H1 (cell line): Measurements from ENCODE around the gene TCF4. TPM values are rescaled to one million over a fixed set of nuclear protein-coding genes. Genes with fewer than 3 reads are reported as not detected.

Source experiments
- CTCF ChIA-PET: fragments of 300-600 bp; sonication (Branson Sonifier 250); formaldehyde crosslinking; loops from one replicate; lab custom pipeline; 2021; ENCODE audit not compliant: partially characterized antibody; lab: Charles Lee
- POLR2A ChIA-PET: fragments of 300-600 bp; sonication (Branson Sonifier 250); formaldehyde crosslinking; loops from one replicate; lab custom pipeline; 2021; ENCODE audit warnings: inconsistent platforms; ENCODE audit not compliant: partially characterized antibody; lab: Charles Lee
- DNase-seq, 2 experiments: peaks; one replicate each; pipeline versions ENCODE4 v3.0.0 to v3.0.0-alpha.2; 2010 to 2022; ENCODE audit warnings: low spot score in 2 of 2, low read depth in 1 of 2, mixed read lengths in 1 of 2
- FAIRE-seq: peaks from 2 replicates; lab custom pipeline; 2011; peaks lifted over from hg19 to GRCh38; lab: Jason Lieb, UNC
- H2AFZ ChIP-seq: 2 replicates; pipeline ENCODE4 v1.8.1; 2012; ENCODE audit warnings: low read length, inconsistent platforms
- H2AK5ac ChIP-seq: 2 replicates; pipeline ENCODE4 v1.6.1; 2013; ENCODE audit warnings: low read depth, low read length
- H2BK120ac ChIP-seq: replicated peaks from 2 replicates; pipeline ENCODE3; 2013; ENCODE audit warnings: low read depth, low read length, inconsistent platforms
- H2BK12ac ChIP-seq: 2 replicates; pipeline ENCODE4 v1.6.1; 2013; ENCODE audit warnings: low read depth, low read length
- H2BK15ac ChIP-seq: 2 replicates; pipeline ENCODE4 v1.6.1; 2013; ENCODE audit warnings: low read length
- H2BK20ac ChIP-seq: 2 replicates; pipeline ENCODE4 v1.6.1; 2013; ENCODE audit warnings: low read length
- H2BK5ac ChIP-seq: 2 replicates; pipeline ENCODE4 v1.6.1; 2013; ENCODE audit warnings: low read depth, low read length
- H3K14ac ChIP-seq: 2 replicates; pipeline ENCODE4 v1.6.1; 2013; ENCODE audit warnings: inconsistent platforms; ENCODE audit not compliant: insufficient read length
- H3K18ac ChIP-seq: 2 replicates; pipeline ENCODE4 v1.6.1; 2013; ENCODE audit warnings: low read length; ENCODE audit errors: extremely low read depth
- H3K23ac ChIP-seq: 2 replicates; pipeline ENCODE4 v1.6.1; 2013; ENCODE audit warnings: inconsistent platforms; ENCODE audit not compliant: insufficient read length
- H3K23me2 ChIP-seq: 2 replicates; pipeline ENCODE4 v1.6.1; 2013; ENCODE audit warnings: low read depth, low read length
- H3K27ac ChIP-seq: 2 replicates; pipeline ENCODE4 v1.6.1; 2011; ENCODE audit warnings: low read depth, low read length, inconsistent platforms
- H3K27me3 ChIP-seq, 4 experiments: replicated peaks in 1 of 4; 1 replicate in 1 of 4; 2 replicates in 3 of 4; pipeline versions ENCODE4 v1.6.1 to v1.8.1; 2011 to 2013; ENCODE audit warnings: low read length in 3 of 4, mild to moderate bottlenecking in 3 of 4, inconsistent platforms in 2 of 4, mixed read lengths in 2 of 4, moderate library complexity in 1 of 4; ENCODE audit not compliant: control insufficient read depth in 3 of 4, insufficient read depth in 3 of 4; ENCODE audit errors: extremely low read depth in 1 of 4
- H3K36me3 ChIP-seq, 4 experiments: 2 replicates each; pipeline versions ENCODE4 v1.6.1 to v1.8.1; 2011 to 2013; ENCODE audit warnings: mild to moderate bottlenecking in 4 of 4, low read length in 3 of 4, moderate library complexity in 2 of 4, control low read depth in 1 of 4, inconsistent platforms in 1 of 4; ENCODE audit not compliant: insufficient read depth in 4 of 4, control insufficient read depth in 2 of 4
- H3K4ac ChIP-seq: replicated peaks from 2 replicates; pipeline ENCODE3; 2013; ENCODE audit warnings: low read length, low read depth, mixed read lengths, inconsistent platforms; ENCODE audit not compliant: insufficient read length
- H3K4me1 ChIP-seq, 4 experiments: replicated peaks in 1 of 4; 1 replicate in 1 of 4; 2 replicates in 3 of 4; pipeline versions ENCODE4 v1.6.1 to v1.8.1; 2011 to 2013; ENCODE audit warnings: low read length in 3 of 4, inconsistent platforms in 2 of 4, mixed read lengths in 1 of 4; ENCODE audit not compliant: insufficient read depth in 4 of 4, control insufficient read depth in 3 of 4
- H3K4me2 ChIP-seq, 2 experiments: 2 replicates each; pipeline versions ENCODE4 v1.6.1 to v1.8.1; 2011 to 2013; ENCODE audit warnings: low read depth in 2 of 2, low read length in 2 of 2, control low read depth in 1 of 2, inconsistent platforms in 1 of 2, mild to moderate bottlenecking in 1 of 2; ENCODE audit not compliant: insufficient read depth in 1 of 2
- H3K4me3 ChIP-seq, 4 experiments: fragments of 200-600, 300-600 bp in 1 of 4; sonication (generic), shearing (Covaris generic), sonication (Bioruptor Twin) in 1 of 4; 2 replicates each; pipeline versions ENCODE4 v1.5.1 to v1.8.1; 2011 to 2016; ENCODE audit warnings: low read length in 4 of 4, low read depth in 3 of 4, control low read depth in 2 of 4, inconsistent platforms in 2 of 4, mild to moderate bottlenecking in 2 of 4, mixed read lengths in 1 of 4, moderate library complexity in 1 of 4; ENCODE audit not compliant: insufficient read depth in 2 of 4; ENCODE audit errors: extremely low read depth in 1 of 4
- H3K56ac ChIP-seq: replicated peaks from 2 replicates; pipeline ENCODE3; 2013; ENCODE audit warnings: low read depth, mild to moderate bottlenecking, mixed read lengths, low read length, inconsistent platforms; ENCODE audit not compliant: insufficient read length
- H3K79me1 ChIP-seq: 2 replicates; pipeline ENCODE4 v1.6.1; 2013; ENCODE audit warnings: low read depth, low read length, control low read depth
- H3K79me2 ChIP-seq, 2 experiments: 2 replicates each; pipeline versions ENCODE4 v1.6.1 to v1.8.1; 2012 to 2013; ENCODE audit warnings: low read length in 2 of 2, mild to moderate bottlenecking in 2 of 2, inconsistent platforms in 1 of 2; ENCODE audit not compliant: insufficient read depth in 2 of 2, control insufficient read depth in 1 of 2
- H3K9ac ChIP-seq, 4 experiments: replicated peaks in 1 of 4; 1 replicate in 1 of 4; 2 replicates in 3 of 4; pipeline versions ENCODE4 v1.6.1 to v1.8.1; 2011 to 2013; ENCODE audit warnings: low read depth in 3 of 4, low read length in 3 of 4, control low read depth in 2 of 4, mild to moderate bottlenecking in 2 of 4, moderate library complexity in 2 of 4, inconsistent platforms in 1 of 4; ENCODE audit errors: extremely low read depth in 1 of 4
- H3K9me3 ChIP-seq, 2 experiments: 2 replicates each; pipeline versions ENCODE4 v1.6.1 to v1.8.1; 2012 to 2013; ENCODE audit warnings: mild to moderate bottlenecking in 2 of 2, moderate library complexity in 2 of 2, control low read depth in 1 of 2, inconsistent platforms in 1 of 2, low read depth in 1 of 2, low read length in 1 of 2, mixed read lengths in 1 of 2; ENCODE audit not compliant: insufficient read depth in 2 of 2
- H4K20me1 ChIP-seq, 2 experiments: replicated peaks in 1 of 2; 2 replicates each; pipeline versions ENCODE3 to v1.8.1; 2011 to 2013; ENCODE audit warnings: inconsistent platforms in 2 of 2, low read length in 2 of 2, mild to moderate bottlenecking in 1 of 2; ENCODE audit not compliant: insufficient read depth in 2 of 2, control insufficient read depth in 1 of 2
- H4K5ac ChIP-seq: 2 replicates; pipeline ENCODE4 v1.6.1; 2013; ENCODE audit warnings: low read length, low read depth, mixed read lengths, inconsistent platforms; ENCODE audit not compliant: insufficient read length
- H4K8ac ChIP-seq: 2 replicates; pipeline ENCODE4 v1.8.0; 2013; ENCODE audit warnings: mild to moderate bottlenecking, moderate library complexity, low read length, inconsistent platforms; ENCODE audit not compliant: insufficient read depth; ENCODE audit errors: extremely low read depth
- H4K91ac ChIP-seq: replicated peaks from 2 replicates; pipeline ENCODE3; 2013; ENCODE audit warnings: low read length, mixed read lengths, inconsistent platforms; ENCODE audit not compliant: insufficient read length
- EZH2 ChIP-seq: fragments of 200-600 bp; sonication (generic); IDR thresholded peaks from 2 replicates; pipeline ENCODE4 v1.7.1; 2012; ENCODE audit warnings: low read depth, mild to moderate bottlenecking, moderate library complexity, low read length, inconsistent platforms; ENCODE audit not compliant: severe bottlenecking
- FOSL1 ChIP-seq: IDR thresholded peaks from 2 replicates; pipeline ENCODE4 v1.6.1; 2011; ENCODE audit warnings: mild to moderate bottlenecking, low read depth, low read length, moderate library complexity; ENCODE audit not compliant: insufficient read depth
- POLR2A ChIP-seq, 2 experiments: IDR thresholded peaks; 1 replicate in 1 of 2; 2 replicates in 1 of 2; pipeline ENCODE4 v1.6.1; 2011; ENCODE audit warnings: low read depth in 2 of 2, low read length in 2 of 2, mild to moderate bottlenecking in 2 of 2; ENCODE audit errors: control extremely low read depth in 1 of 2
- RAD21 ChIP-seq, 2 experiments: IDR thresholded peaks in 1 of 2; conservative IDR thresholded peaks in 1 of 2; 2 replicates each; pipeline ENCODE4 v1.6.1; 2011; ENCODE audit warnings: low read depth in 2 of 2, low read length in 2 of 2, improper control_type of control experiment in 1 of 2, inconsistent platforms in 1 of 2, mild to moderate bottlenecking in 1 of 2, moderate library complexity in 1 of 2
- RBBP5 ChIP-seq: IDR thresholded peaks from 2 replicates; pipeline ENCODE4 v1.7.1; 2012; ENCODE audit warnings: low read depth, mild to moderate bottlenecking, inconsistent platforms, low read length, moderate library complexity, borderline replicate concordance
- SIN3A ChIP-seq, 2 experiments: IDR thresholded peaks in 1 of 2; conservative IDR thresholded peaks in 1 of 2; 2 replicates each; pipeline ENCODE4 v1.6.1; 2011 to 2012; ENCODE audit warnings: low read length in 2 of 2, improper control_type of control experiment in 1 of 2, low read depth in 1 of 2, mild to moderate bottlenecking in 1 of 2
- WGBS, 2 experiments: shearing (Covaris generic) in 1 of 2; methylation state at CpG; one replicate each; pipeline versions ENCODE4 v1.1.6 to v1.1.7; 2013 to 2015; ENCODE audit warnings: low lambda C conversion rate in 2 of 2, mixed read lengths in 2 of 2, inconsistent platforms in 1 of 2, low coverage in 1 of 2, missing lambda C conversion rate in 1 of 2; ENCODE audit not compliant: insufficient replicate concordance in 2 of 2, insufficient coverage in 1 of 2, insufficient read length in 1 of 2; ENCODE audit errors: extremely low coverage in 1 of 2, missing lambda C conversion rate in 1 of 2; 5-methylcytosine and 5-hydroxymethylcytosine counted together
- polyA plus RNA-seq, 7 experiments: library from polyadenylated mRNA; depleted of rRNA in 3 of 7; stranded (reverse) in 5 of 7; unstranded in 2 of 7; fragments of >200 nt in 5 of 7; fragments of 200-250 nt in 2 of 7; gene quantifications; 1 replicate in 5 of 7; 2 replicates in 1 of 7; 4 replicates in 1 of 7; pipeline versions ENCODE4 v1.2.1 to v1.2.3, GENCODE V29; 2011 to 2013; ENCODE audit warnings: missing spikeins in 2 of 7, mixed read lengths in 2 of 7
- total RNA-seq: library from RNA; stranded (reverse); fragmentation: NEBNext Ultra II Directional; extraction: Animal tissue kit (Norgen Biotek cat#: 25700); gene quantifications from 2 replicates; pipeline ENCODE4 v1.2.1, GENCODE V29; 2021
- TF ChIP-seq, protein P1 (sequence below): IDR thresholded peaks from 2 replicates; pipeline ENCODE4 v1.6.1; 2012; ENCODE audit warnings: low read length, inconsistent platforms

TCF4 gene
- total and polyA plus RNA-seq, 2 of the 8 experiments (the other 6 are each of a cell fraction or from before 2014, with no cell fraction given), result 59.3 to 118 TPM

DNA sequence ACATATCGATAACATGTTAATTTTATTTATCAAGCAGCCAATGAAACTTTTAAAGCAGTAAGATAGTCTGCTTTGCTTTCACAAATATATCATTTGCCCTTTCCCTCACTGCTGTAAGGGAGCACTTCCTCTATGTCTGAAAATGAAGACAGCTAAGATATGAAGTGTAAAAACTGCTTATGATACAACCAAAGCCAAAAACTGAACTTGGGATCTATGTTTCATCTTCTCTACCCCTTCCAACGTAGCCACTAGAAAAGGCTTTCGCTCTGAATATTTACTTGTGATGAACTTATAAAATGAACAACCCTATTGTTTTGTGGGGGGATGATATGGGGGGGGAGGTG is 140.3 kb downstream of the TCF4 start:
- DNase-seq (no peak), FAIRE-seq (no peak)
- Histone ChIP-seq H3K56ac (no peak overlapping the region), H4K20me1 (peaks cover 2 to 3% of the 10 kb centered on the region in 2 experiments), H2BK5ac (no peak overlapping the region), H3K79me1 (peaks cover 8% of the 10 kb centered on the region; the same call in 1 of the 2 replicates), H3K14ac (no peak overlapping the region), H3K4ac (no peak overlapping the region), H2AFZ (no peak overlapping the region), H3K79me2 (peaks cover 7 to 96% of the 10 kb centered on the region in 2 experiments; a peak in 3 of 4 replicates), H2BK120ac (no peak overlapping the region), H3K9me3 (peaks cover 5 to 12% of the 10 kb centered on the region in 2 experiments; a peak in 3 of 4 replicates), H3K4me2 (no peak overlapping the region), H2BK15ac (no peak overlapping the region), H3K27me3 (no peaks in the 10 kb centered on the region), H3K23ac (no peak overlapping the region), H3K23me2 (no peaks in the 10 kb centered on the region; the same call in 1 of the 2 replicates), H3K9ac (no peak overlapping the region), H3K27ac (no peak overlapping the region), H2AK5ac (no peak overlapping the region), H3K18ac (no peak overlapping the region), H4K8ac (no peak overlapping the region), H2BK12ac (no peak overlapping the region), H3K4me1 (peaks cover 0 to 5% (median 1%) of the 10 kb centered on the region in 4 experiments; a peak in 3 of 7 replicates), H4K5ac (no peak overlapping the region), H3K4me3 (no peak overlapping the region), H3K36me3 (peaks cover 0 to 12% (median 0%) of the 10 kb centered on the region in 4 experiments; a peak in 1 of 8 replicates), H2BK20ac (no peak overlapping the region), H4K91ac (no peak overlapping the region)
- ChIA-PET CTCF (interaction anchor here (1.3 to 2.8 kb wide), 3 partner anchors 9 to 22 kb away, joined by 3 to 7 read pairs (median 5); no protein-coding TSS in a partner anchor), POLR2A (no interaction called here)
- WGBS, 2 experiments, result 91% methylated on average over 3 of the region's 3 CpGs; no CpG with 5 or more reads in 1 of the 2 experiments
- TF ChIP-seq POLR2A (IDR thresholded peaks at IDR 0.05; ENCODE audit: control extremely low read depth in 1 of 2, low read depth in 2 of 2, low read length in 2 of 2) (no peak), SIN3A (conservative IDR thresholded peaks at IDR 0.05 in 1 of 2, IDR thresholded peaks at IDR 0.05 in 1 of 2; ENCODE audit: low read depth in 1 of 2, low read length in 2 of 2) (no peak), EZH2 (no peak), RAD21 (IDR thresholded peaks at IDR 0.05 in 1 of 2, conservative IDR thresholded peaks at IDR 0.05 in 1 of 2; ENCODE audit: low read depth in 2 of 2, low read length in 2 of 2) (no peak), RBBP5 (no peak), FOSL1 (no peak)
- TF ChIP-seq, protein P1, sequence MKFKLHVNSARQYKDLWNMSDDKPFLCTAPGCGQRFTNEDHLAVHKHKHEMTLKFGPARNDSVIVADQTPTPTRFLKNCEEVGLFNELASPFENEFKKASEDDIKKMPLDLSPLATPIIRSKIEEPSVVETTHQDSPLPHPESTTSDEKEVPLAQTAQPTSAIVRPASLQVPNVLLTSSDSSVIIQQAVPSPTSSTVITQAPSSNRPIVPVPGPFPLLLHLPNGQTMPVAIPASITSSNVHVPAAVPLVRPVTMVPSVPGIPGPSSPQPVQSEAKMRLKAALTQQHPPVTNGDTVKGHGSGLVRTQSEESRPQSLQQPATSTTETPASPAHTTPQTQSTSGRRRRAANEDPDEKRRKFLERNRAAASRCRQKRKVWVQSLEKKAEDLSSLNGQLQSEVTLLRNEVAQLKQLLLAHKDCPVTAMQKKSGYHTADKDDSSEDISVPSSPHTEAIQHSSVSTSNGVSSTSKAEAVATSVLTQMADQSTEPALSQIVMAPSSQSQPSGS, result no peak
